Gastrocnemius medialis (tissue), 4 donors: Measurements from ENCODE around the gene ANKRD33B. TPM values are rescaled to one million over a fixed set of nuclear protein-coding genes. Genes with fewer than 3 reads are reported as not detected.

Experiments
- ATAC-seq, 2 donors: fragments of 150-250 bp; one replicate each; pipeline ENCODE4 v1.9.1; 2016
- DNase-seq, 2 donors: peaks; one replicate each; pipeline ENCODE4 v3.0.0-alpha.2; 2019
- H3K27ac ChIP-seq, 4 donors: fragments of 200-600 bp; sonication (generic); 1 replicate in 1 of 4; 2 replicates in 3 of 4; pipeline ENCODE4 v1.5.1; 2016 to 2018; ENCODE audit warnings: mild to moderate bottlenecking in 2 of 4, moderate library complexity in 1 of 4
- H3K27me3 ChIP-seq, 3 donors: fragments of 200-600 bp; sonication (generic) in 2 of 3; 1 replicate in 1 of 3; 2 replicates in 2 of 3; pipeline versions ENCODE4 v1.5.1 to v1.6.0; 2016 to 2019; ENCODE audit warnings: mild to moderate bottlenecking in 1 of 3, moderate library complexity in 1 of 3
- H3K36me3 ChIP-seq, 2 donors: fragments of 200-600 bp; sonication (generic) in 1 of 2; one replicate each; pipeline ENCODE4 v1.5.1; 2017 to 2018
- H3K4me1 ChIP-seq, 2 donors: fragments of 200-600 bp; sonication (generic) in 1 of 2; one replicate each; pipeline ENCODE4 v1.5.1; 2016 to 2017; ENCODE audit warnings: mild to moderate bottlenecking in 2 of 2
- H3K4me3 ChIP-seq, 4 donors: fragments of 200-600 bp; sonication (generic) in 3 of 4; 1 replicate in 1 of 4; 2 replicates in 3 of 4; pipeline ENCODE4 v1.5.1; 2016 to 2019; ENCODE audit warnings: mild to moderate bottlenecking in 2 of 4
- H3K9me3 ChIP-seq, 3 donors: fragments of 200-600 bp; sonication (generic) in 2 of 3; 1 replicate in 1 of 3; 2 replicates in 2 of 3; pipeline ENCODE4 v1.5.1; 2016 to 2019
- POLR2A ChIP-seq, 2 donors: fragments of 450-650 bp; IDR thresholded peaks; one replicate each; pipeline ENCODE4 v1.6.1; 2017; ENCODE audit warnings: antibody characterized with exemption in 2 of 2, mild to moderate bottlenecking in 2 of 2, moderate library complexity in 2 of 2
- in situ Hi-C, 4 donors: fragments of 200-750 bp; cut with MboI; loops; one replicate each; pipeline versions ENCODE4 v1.15.0 to v1.8.0; 2017; ENCODE audit warnings: low sequenced_read_pairs in 4 of 4
- intact Hi-C: fragments of 100-400 bp; cut with DNase I; formaldehyde crosslinking; loops from one replicate; pipeline ENCODE4 v1.15.1; 2023; ENCODE audit warnings: low total_unique reads
- total RNA-seq, 4 donors: library from RNA; depleted of rRNA; stranded (reverse); fragments of >200 nt; gene quantifications; one replicate each; pipeline versions ENCODE4 v1.1.0 to v1.2.3, GENCODE V29; 2016
- TF ChIP-seq, protein P1 (sequence below), 5 experiments: fragments of 450-650 bp in 3 of 5; fragments of 200-600 bp in 2 of 5; sonication (generic) in 2 of 5; IDR thresholded peaks in 4 of 5; conservative IDR thresholded peaks in 1 of 5; 1 replicate in 4 of 5; 2 replicates in 1 of 5; pipeline ENCODE4 v1.5.1; 2016 to 2019; ENCODE audit warnings: antibody characterized with exemption in 5 of 5, mild to moderate bottlenecking in 3 of 5, moderate library complexity in 3 of 5

Gene ANKRD33B
- total RNA-seq, 4 donors from 2014 or later = 2.2 to 38.9 (median 15.1) TPM

DNA sequence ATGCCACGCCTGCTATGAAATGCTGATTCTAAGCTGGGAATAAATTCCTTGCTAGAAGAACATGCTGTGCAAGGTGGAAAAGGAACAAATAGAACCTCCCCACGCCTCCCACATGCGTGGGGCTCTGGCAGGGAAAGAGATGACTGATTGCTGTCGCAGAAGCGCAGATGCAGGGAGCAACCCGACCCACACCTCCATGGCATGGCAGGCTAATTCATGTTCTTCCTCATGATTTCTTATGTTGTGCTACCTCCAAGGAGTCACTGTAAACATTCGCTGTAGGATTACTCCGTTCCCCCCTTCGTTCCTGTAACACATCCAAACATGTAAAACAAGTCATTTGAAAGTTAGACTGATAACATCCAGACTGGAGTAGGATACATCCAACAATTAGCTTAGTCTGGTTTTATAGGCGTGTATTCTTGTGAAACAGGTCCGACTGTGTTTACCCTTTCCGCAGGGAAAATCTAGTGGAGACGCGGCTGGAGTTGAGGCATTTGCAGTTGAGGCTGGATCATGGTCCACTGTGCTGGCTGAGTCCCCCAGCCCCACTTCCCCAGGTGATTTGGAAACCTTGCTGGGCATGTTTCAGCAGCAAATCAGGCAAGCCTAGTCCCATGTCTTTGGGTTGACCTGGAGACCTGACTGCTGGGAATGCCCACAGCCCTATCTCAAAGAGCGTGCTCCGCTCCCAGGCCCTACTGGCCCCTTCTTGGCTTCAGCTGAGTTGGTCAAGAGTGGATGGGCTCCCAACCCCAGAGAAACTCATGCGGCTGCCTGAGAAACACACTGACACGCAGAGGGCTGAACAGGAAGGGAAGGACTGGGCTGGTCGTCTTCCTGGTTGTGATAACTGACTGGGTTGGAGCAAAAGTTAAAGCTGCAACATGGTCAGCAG, 24.8 kb upstream of the ANKRD33B start:
- DNase-seq = no peak
- Histone ChIP-seq H3K9me3 (no peaks in the 10 kb centered on the region), H3K4me3 (no peak overlapping the region), H3K27me3 (peaks cover 0 to 5% (median 3%) of the 10 kb centered on the region in 3 donors), H3K36me3 (no peaks in the 10 kb centered on the region), H3K27ac (no peak overlapping the region), H3K4me1 (peaks cover 0 to 3% of the 10 kb centered on the region in 2 donors)
- in situ Hi-C loops = no loop called here
- TF ChIP-seq POLR2A (IDR thresholded peaks at IDR 0.05) = no peak
- TF ChIP-seq, protein P1, sequence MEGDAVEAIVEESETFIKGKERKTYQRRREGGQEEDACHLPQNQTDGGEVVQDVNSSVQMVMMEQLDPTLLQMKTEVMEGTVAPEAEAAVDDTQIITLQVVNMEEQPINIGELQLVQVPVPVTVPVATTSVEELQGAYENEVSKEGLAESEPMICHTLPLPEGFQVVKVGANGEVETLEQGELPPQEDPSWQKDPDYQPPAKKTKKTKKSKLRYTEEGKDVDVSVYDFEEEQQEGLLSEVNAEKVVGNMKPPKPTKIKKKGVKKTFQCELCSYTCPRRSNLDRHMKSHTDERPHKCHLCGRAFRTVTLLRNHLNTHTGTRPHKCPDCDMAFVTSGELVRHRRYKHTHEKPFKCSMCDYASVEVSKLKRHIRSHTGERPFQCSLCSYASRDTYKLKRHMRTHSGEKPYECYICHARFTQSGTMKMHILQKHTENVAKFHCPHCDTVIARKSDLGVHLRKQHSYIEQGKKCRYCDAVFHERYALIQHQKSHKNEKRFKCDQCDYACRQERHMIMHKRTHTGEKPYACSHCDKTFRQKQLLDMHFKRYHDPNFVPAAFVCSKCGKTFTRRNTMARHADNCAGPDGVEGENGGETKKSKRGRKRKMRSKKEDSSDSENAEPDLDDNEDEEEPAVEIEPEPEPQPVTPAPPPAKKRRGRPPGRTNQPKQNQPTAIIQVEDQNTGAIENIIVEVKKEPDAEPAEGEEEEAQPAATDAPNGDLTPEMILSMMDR (IDR thresholded peaks at IDR 0.05 in 4 of 5, conservative IDR thresholded peaks at IDR 0.05 in 1 of 5) = no peak
- intact Hi-C loops = no loop called here
- ATAC-seq = no peak

DNA sequence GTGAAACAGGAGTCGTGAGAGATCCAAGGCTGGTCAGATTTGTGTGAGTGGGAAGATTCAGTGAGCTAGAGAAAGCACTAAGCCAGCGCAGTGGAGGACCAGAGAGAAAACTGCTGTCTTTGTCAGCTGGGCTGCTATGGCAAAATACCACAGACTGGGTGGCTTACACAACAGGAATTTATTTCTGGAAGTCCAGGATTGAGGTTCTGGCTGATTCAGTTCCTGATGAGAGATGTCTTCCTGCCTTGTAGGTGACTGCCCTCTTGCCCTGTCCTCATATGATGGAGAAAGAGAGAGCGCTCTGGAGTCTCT, 24.2 kb upstream of the ANKRD33B start:
- Histone ChIP-seq H3K27me3 (peaks cover 0 to 5% (median 3%) of the 10 kb centered on the region in 3 donors), H3K27ac (no peak overlapping the region), H3K4me1 (peaks cover 0 to 3% of the 10 kb centered on the region in 2 donors), H3K36me3 (no peaks in the 10 kb centered on the region), H3K9me3 (no peaks in the 10 kb centered on the region), H3K4me3 (no peak overlapping the region)
- in situ Hi-C loops = no loop called here
- no peak for DNase-seq
- intact Hi-C loops = no loop called here
- TF ChIP-seq, protein P1 (IDR thresholded peaks at IDR 0.05 in 4 of 5, conservative IDR thresholded peaks at IDR 0.05 in 1 of 5) = no peak
- no peak for TF ChIP-seq POLR2A (IDR thresholded peaks at IDR 0.05)
- no peak for ATAC-seq

DNA sequence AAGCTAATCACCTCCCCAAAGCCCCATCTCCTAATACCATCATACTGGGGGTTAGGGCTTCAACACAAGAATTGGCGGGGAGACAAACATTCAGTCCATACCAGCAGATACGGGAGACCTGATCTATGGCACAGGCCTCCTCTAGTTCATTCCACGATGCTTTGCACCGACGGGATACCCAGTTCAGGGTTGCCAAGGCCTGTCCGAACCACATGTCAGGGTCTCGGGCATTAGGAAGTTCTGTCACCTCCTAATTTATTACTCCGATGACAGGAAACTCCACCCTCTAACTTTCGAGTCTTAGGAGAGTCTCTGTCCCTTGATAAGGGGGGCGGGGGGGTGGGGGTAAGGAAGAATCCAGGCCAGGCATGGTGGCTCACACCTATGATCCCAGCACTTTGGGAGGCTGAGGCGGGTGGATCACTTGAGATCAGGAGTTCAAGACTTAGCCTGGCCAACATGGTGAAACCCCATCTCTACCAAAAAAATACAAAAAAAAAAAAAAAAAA, 23.8 kb upstream of the ANKRD33B start:
- in situ Hi-C loops (no loop called here), intact Hi-C loops (no loop called here)
- no peak overlapping the region for H3K4me3 ChIP-seq
- H3K36me3 ChIP-seq = no peaks in the 10 kb centered on the region
- no peak for TF ChIP-seq POLR2A (IDR thresholded peaks at IDR 0.05)
- TF ChIP-seq, protein P1 (IDR thresholded peaks at IDR 0.05 in 4 of 5, conservative IDR thresholded peaks at IDR 0.05 in 1 of 5) = no peak
- H3K9me3 ChIP-seq = no peaks in the 10 kb centered on the region
- ATAC-seq (no peak), DNase-seq (no peak)
- H3K27ac ChIP-seq = no peak overlapping the region
- H3K4me1 ChIP-seq = peaks cover 0 to 3% of the 10 kb centered on the region in 2 donors
- peaks cover 0 to 5% (median 3%) of the 10 kb centered on the region in 3 donors for H3K27me3 ChIP-seq

DNA sequence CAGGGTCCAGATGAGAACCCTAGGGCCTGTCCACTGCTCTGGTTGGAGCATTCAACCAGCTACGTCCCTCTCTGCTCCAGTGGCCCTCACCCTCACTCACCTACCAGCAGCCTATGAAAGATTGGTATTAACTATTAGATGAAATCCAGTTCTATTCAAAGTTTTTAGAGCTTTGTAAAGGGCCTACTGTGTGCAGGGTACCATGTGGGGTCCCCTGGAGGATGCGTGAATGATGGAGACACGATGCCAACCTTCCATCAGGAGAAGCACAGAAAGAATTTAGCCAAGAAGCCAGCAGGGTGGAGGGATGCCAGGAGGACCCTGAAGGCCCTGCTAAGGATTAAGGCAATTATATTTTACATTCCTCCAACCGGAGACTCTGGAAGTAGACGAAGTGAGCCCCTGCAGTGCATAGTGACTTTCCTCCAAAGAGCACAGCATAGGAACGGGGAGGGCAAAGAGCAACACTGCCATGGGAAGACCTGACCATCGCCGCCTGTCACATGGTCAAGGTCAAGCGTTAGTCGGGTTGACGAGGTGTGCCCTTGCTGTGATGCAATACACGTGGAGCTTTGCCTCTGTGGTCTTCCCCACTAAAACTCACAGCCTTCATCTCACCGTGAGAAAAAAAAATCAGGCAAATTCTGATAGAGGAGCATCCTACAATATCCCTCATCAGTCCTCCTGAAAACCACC, 22.8 kb upstream of the ANKRD33B start:
- in situ Hi-C loops = no loop called here
- ATAC-seq (no peak), DNase-seq (no peak)
- no peaks in the 10 kb centered on the region for H3K9me3 ChIP-seq
- no peaks in the 10 kb centered on the region for H3K36me3 ChIP-seq
- no peak overlapping the region for H3K27ac ChIP-seq
- H3K4me1 ChIP-seq = peaks cover 0 to 3% of the 10 kb centered on the region in 2 donors
- peaks cover 0 to 5% (median 3%) of the 10 kb centered on the region in 3 donors for H3K27me3 ChIP-seq
- TF ChIP-seq, protein P1 (IDR thresholded peaks at IDR 0.05 in 4 of 5, conservative IDR thresholded peaks at IDR 0.05 in 1 of 5) = no peak
- no peak for TF ChIP-seq POLR2A (IDR thresholded peaks at IDR 0.05)
- intact Hi-C loops = no loop called here
- H3K4me3 ChIP-seq = no peak overlapping the region
